ENCODE data around the gene PPARA.

DNA sequence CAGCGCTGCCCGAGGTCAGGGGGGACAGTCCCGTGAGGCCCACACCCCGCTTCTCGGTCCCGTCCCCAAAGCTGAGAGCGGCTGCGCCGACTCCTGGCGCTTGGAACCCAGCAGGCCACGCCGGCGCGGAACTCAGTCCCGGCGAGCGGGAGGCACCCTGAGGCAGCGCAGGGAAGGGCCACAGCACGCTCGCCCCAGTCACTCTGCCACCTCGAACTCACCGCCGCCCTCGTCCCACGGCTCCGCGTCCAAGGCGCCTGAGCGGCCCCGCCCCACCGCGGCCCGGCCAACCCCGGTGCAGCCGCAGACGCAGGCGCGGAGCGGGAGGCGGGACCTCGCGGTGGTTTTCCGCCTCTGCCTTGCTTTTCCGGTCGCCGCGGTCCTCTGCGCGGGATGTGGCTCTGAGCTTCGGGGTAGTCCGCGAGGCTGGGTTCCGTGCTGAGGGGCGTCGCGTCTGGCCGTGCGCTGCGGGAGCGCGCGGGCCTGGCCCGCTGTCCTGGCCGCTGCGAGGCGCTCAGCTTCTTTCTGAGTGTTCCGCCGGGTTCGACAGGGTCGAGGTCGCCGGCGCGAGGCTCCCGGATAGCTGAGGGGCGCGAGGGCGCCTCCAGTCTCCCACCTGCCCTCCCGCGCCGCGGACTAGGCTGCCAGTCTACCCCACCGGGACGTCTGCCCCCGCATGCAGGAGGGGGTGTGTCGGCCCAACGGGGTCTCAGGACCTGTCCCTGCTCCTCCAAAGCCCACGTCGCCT, 99.9 kb downstream of the PPARA start, which contains the start of gene CDPF1:
- TF ChIP-seq POLR2A (IDR thresholded peaks at IDR 0.05; ENCODE audit: low read depth, low read length) (peak; percentile 88), POLR2AphosphoS5 (IDR thresholded peaks at IDR 0.05; ENCODE audit: low read depth, low read length) (peak; percentile 89)

All from GM12892 (cell line).